Measurements from ENCODE around the gene TSPEAR. TPM values are rescaled to one million over a fixed set of nuclear protein-coding genes. Genes with fewer than 3 reads are reported as not detected.

Gene TSPEAR
- total and polyA plus RNA-seq, 2 of the 13 experiments (the other 11 are each of a cell fraction or from before 2014, with no cell fraction given) = 0.07 to 0.32 TPM

DNA sequence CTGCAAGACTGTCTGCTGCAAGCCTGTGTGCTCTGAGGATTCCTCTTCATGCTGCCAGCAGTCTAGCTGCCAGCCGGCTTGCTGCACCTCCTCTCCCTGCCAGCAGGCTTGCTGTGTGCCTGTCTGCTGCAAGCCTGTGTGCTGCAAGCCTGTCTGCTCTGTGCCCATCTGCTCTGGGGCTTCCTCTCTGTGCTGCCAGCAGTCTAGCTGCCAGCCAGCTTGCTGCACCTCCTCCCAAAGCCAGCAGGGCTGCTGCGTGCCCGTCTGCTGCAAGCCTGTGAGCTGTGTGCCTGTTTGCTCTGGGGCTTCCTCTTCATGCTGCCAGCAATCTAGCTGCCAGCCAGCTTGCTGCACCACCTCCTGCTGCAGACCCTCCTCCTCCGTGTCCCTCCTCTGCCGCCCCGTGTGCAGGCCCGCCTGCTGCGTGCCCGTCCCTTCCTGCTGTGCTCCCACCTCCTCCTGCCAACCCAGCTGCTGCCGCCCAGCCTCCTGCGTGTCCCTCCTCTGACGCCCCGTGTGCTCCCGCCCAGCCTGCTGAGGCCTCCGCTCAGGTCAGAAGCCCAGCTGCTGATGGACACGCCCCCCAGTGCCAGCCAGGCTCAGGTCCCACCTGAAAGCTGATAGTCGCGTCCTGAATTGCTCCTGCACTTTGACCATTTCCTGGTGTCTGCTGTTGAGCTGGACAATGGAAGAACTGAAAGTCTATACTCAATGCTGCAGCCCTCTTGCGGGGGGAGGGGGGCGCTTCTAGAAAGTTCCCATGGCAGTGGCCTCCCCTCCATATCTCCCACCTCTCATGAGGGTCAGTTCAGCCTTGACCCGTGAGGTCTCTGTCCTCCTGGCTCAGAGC lies 136.7 kb downstream of the TSPEAR start (continued):
- TF ChIP-seq, protein P1, sequence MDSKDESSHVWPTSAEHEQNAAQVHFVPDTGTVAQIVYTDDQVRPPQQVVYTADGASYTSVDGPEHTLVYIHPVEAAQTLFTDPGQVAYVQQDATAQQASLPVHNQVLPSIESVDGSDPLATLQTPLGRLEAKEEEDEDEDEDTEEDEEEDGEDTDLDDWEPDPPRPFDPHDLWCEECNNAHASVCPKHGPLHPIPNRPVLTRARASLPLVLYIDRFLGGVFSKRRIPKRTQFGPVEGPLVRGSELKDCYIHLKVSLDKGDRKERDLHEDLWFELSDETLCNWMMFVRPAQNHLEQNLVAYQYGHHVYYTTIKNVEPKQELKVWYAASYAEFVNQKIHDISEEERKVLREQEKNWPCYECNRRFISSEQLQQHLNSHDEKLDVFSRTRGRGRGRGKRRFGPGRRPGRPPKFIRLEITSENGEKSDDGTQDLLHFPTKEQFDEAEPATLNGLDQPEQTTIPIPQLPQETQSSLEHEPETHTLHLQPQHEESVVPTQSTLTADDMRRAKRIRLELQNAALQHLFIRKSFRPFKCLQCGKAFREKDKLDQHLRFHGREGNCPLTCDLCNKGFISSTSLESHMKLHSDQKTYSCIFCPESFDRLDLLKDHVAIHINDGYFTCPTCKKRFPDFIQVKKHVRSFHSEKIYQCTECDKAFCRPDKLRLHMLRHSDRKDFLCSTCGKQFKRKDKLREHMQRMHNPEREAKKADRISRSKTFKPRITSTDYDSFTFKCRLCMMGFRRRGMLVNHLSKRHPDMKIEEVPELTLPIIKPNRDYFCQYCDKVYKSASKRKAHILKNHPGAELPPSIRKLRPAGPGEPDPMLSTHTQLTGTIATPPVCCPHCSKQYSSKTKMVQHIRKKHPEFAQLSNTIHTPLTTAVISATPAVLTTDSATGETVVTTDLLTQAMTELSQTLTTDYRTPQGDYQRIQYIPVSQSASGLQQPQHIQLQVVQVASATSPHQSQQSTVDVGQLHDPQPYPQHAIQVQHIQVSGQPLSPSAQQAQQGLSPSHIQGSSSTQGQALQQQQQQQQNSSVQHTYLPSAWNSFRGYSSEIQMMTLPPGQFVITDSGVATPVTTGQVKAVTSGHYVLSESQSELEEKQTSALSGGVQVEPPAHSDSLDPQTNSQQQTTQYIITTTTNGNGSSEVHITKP (CRISPR knock-in tag; IDR thresholded peaks at IDR 0.05; ENCODE audit: low read depth) = peak; percentile 56; the same call in 1 of the 2 replicates
- TF ChIP-seq, protein P2, sequence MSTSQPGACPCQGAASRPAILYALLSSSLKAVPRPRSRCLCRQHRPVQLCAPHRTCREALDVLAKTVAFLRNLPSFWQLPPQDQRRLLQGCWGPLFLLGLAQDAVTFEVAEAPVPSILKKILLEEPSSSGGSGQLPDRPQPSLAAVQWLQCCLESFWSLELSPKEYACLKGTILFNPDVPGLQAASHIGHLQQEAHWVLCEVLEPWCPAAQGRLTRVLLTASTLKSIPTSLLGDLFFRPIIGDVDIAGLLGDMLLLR (CRISPR knock-in tag; IDR thresholded peaks at IDR 0.05) = peak; percentile 18; the same call in 1 of the 2 replicates
- TF ChIP-seq, protein P3, sequence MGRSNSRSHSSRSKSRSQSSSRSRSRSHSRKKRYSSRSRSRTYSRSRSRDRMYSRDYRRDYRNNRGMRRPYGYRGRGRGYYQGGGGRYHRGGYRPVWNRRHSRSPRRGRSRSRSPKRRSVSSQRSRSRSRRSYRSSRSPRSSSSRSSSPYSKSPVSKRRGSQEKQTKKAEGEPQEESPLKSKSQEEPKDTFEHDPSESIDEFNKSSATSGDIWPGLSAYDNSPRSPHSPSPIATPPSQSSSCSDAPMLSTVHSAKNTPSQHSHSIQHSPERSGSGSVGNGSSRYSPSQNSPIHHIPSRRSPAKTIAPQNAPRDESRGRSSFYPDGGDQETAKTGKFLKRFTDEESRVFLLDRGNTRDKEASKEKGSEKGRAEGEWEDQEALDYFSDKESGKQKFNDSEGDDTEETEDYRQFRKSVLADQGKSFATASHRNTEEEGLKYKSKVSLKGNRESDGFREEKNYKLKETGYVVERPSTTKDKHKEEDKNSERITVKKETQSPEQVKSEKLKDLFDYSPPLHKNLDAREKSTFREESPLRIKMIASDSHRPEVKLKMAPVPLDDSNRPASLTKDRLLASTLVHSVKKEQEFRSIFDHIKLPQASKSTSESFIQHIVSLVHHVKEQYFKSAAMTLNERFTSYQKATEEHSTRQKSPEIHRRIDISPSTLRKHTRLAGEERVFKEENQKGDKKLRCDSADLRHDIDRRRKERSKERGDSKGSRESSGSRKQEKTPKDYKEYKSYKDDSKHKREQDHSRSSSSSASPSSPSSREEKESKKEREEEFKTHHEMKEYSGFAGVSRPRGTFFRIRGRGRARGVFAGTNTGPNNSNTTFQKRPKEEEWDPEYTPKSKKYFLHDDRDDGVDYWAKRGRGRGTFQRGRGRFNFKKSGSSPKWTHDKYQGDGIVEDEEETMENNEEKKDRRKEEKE (IDR thresholded peaks at IDR 0.05) = no peak
- TF ChIP-seq ZNF713 (CRISPR knock-in tag; IDR thresholded peaks at IDR 0.05) (no peak), GTF2F1 (IDR thresholded peaks at IDR 0.05; ENCODE audit: low read length) (no peak), NFE2L2 (IDR thresholded peaks at IDR 0.05; ENCODE audit: low read length) (no peak), ZNF850 (CRISPR knock-in tag; conservative IDR thresholded peaks at IDR 0.05) (no peak), KLF6 (CRISPR knock-in tag; IDR thresholded peaks at IDR 0.05) (no peak), FOXA3 (CRISPR knock-in tag; IDR thresholded peaks at IDR 0.05) (no peak), RBAK (CRISPR knock-in tag; IDR thresholded peaks at IDR 0.05) (no peak), ZNF768 (CRISPR knock-in tag; IDR thresholded peaks at IDR 0.05) (0 out of 2 replicates have a peak, but pooled peaks have one; percentile 35), FOXM1 (CRISPR knock-in tag; IDR thresholded peaks at IDR 0.05) (no peak), ZBTB20 (CRISPR knock-in tag; IDR thresholded peaks at IDR 0.05; ENCODE audit: borderline replicate concordance, low read depth) (no peak), NAIF1 (CRISPR knock-in tag; IDR thresholded peaks at IDR 0.05; ENCODE audit: borderline replicate concordance) (no peak), SOX13 (IDR thresholded peaks at IDR 0.05) (no peak), SOX13 (CRISPR knock-in tag; conservative IDR thresholded peaks at IDR 0.05 in 1 of 2, IDR thresholded peaks at IDR 0.05 in 1 of 2) (peak in 1 of 2 experiments; percentile 72; a peak in 2 of 4 replicates), ELF1 (CRISPR knock-in tag; IDR thresholded peaks at IDR 0.05) (peak; percentile 71)
- TF ChIP-seq, protein P4, sequence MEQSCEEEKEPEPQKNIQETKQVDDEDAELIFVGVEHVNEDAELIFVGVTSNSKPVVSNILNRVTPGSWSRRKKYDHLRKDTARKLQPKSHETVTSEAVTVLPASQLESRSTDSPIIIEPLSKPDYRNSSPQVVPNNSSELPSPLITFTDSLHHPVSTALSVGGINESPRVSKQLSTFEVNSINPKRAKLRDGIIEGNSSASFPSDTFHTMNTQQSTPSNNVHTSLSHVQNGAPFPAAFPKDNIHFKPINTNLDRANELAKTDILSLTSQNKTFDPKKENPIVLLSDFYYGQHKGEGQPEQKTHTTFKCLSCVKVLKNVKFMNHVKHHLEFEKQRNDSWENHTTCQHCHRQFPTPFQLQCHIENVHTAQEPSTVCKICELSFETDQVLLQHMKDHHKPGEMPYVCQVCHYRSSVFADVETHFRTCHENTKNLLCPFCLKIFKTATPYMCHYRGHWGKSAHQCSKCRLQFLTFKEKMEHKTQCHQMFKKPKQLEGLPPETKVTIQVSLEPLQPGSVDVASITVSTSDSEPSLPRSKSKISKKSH (CRISPR knock-in tag; IDR thresholded peaks at IDR 0.05; ENCODE audit: borderline replicate concordance) = no peak
- TF ChIP-seq, protein P5, sequence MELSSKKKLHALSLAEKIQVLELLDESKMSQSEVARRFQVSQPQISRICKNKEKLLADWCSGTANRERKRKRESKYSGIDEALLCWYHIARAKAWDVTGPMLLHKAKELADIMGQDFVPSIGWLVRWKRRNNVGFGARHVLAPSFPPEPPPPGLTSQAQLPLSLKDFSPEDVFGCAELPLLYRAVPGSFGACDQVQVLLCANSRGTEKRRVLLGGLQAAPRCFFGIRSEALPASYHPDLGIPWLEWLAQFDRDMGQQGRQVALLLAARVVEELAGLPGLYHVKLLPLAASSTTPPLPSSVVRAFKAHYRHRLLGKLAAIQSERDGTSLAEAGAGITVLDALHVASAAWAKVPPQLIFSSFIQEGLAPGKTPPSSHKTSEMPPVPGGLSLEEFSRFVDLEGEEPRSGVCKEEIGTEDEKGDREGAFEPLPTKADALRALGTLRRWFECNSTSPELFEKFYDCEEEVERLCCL (CRISPR knock-in tag; IDR thresholded peaks at IDR 0.05; ENCODE audit: borderline replicate concordance) = no peak
